Tibial artery (tissue), 4 donors: Measurements from ENCODE around the gene ITPR3.

Experiments
- DNase-seq, 2 donors: peaks; one replicate each; pipeline ENCODE4 v3.0.0-alpha.2; 2019
- H3K27ac ChIP-seq, 2 donors: fragments of 200-600 bp; sonication (generic) in 1 of 2; 1 replicate in 1 of 2; 2 replicates in 1 of 2; pipeline ENCODE4 v1.5.1; 2018 to 2019; ENCODE audit warnings: mild to moderate bottlenecking in 1 of 2
- H3K27me3 ChIP-seq, 2 donors: fragments of 200-600 bp; sonication (generic) in 1 of 2; one replicate each; pipeline versions ENCODE4 v1.5.1 to v1.6.0; 2016 to 2019
- H3K36me3 ChIP-seq, 3 donors: fragments of 200-600 bp; sonication (generic) in 2 of 3; one replicate each; pipeline ENCODE4 v1.5.1; 2016 to 2019; ENCODE audit warnings: mild to moderate bottlenecking in 2 of 3
- H3K4me1 ChIP-seq, 4 donors: fragments of 200-600 bp; sonication (generic) in 2 of 4; 1 replicate in 3 of 4; 2 replicates in 1 of 4; pipeline ENCODE4 v1.5.1; 2016 to 2019
- H3K4me3 ChIP-seq, 2 donors: fragments of 200-600 bp; sonication (generic) in 1 of 2; 1 replicate in 1 of 2; 2 replicates in 1 of 2; pipeline ENCODE4 v1.5.1; 2018 to 2019; ENCODE audit warnings: mild to moderate bottlenecking in 2 of 2
- H3K9me3 ChIP-seq, 3 donors: fragments of 200-600 bp; sonication (generic) in 1 of 3; one replicate each; pipeline ENCODE4 v1.5.1; 2016 to 2019
- intact Hi-C: fragments of 100-400 bp; cut with DNase I; formaldehyde crosslinking; loops from one replicate; pipeline ENCODE4 v1.15.0; 2023; ENCODE audit warnings: low total_unique reads
- TF ChIP-seq, protein P1 (sequence below), 2 experiments: fragments of 200-600 bp in 1 of 2; fragments of 450-650 bp in 1 of 2; IDR thresholded peaks; one replicate each; pipeline ENCODE4 v1.5.1; 2017 to 2019; ENCODE audit warnings: antibody characterized with exemption in 2 of 2, mild to moderate bottlenecking in 1 of 2, moderate library complexity in 1 of 2

The ITPR3 gene

DNA sequence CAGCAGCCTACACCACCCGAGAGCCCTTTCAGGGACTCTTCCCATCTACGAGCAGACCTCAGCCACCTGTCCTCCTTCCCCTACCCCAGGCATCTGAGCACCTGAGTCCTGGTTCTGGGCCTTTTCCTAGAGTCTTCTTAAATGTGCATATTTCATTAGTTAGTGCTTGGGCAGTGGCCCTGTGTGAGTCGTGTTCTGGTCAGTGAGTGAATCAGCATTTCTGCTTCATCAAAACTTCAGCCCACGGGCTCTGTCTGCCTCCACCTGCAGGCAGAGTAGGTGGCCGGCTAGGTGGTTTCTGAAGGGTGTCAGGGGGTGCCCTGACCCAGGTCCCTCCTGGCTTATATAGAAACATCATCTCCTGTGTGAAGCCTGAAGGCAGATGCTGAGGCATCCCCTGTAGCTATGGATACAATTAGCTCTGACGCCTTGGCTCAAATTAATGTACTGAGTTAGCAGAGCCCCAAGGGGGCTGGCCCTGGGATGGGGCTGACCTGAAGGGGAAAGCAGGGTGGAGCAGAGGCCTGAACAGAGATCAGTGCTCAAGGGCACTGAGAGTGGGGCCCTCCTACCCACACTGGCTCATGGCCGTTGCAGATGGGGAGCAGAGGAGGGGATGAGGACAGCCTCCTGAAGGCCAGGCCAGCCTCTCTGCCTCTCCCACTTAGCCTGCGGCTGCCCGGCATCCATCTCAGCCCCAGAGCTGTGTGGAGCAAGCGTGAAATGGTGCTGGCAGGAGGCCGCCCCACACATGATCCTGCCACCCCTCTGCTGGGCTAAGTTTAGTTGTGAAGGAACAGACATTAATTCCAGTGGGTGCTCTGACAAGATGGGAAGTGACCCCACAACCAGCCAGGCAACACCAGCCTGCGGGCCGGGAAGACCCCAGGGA, 111.9 kb downstream of the ITPR3 start:
- no peaks in the 10 kb centered on the region for H3K9me3 ChIP-seq
- H3K4me1 ChIP-seq = peaks cover 0 to 12% (median 8%) of the 10 kb centered on the region in 4 donors
- H3K27me3 ChIP-seq = no peaks in the 10 kb centered on the region
- no peak overlapping the region for H3K27ac ChIP-seq
- no peak for DNase-seq
- H3K36me3 ChIP-seq = no peaks in the 10 kb centered on the region
- no peak overlapping the region for H3K4me3 ChIP-seq
- intact Hi-C loops = no loop called here
- TF ChIP-seq, protein P1, sequence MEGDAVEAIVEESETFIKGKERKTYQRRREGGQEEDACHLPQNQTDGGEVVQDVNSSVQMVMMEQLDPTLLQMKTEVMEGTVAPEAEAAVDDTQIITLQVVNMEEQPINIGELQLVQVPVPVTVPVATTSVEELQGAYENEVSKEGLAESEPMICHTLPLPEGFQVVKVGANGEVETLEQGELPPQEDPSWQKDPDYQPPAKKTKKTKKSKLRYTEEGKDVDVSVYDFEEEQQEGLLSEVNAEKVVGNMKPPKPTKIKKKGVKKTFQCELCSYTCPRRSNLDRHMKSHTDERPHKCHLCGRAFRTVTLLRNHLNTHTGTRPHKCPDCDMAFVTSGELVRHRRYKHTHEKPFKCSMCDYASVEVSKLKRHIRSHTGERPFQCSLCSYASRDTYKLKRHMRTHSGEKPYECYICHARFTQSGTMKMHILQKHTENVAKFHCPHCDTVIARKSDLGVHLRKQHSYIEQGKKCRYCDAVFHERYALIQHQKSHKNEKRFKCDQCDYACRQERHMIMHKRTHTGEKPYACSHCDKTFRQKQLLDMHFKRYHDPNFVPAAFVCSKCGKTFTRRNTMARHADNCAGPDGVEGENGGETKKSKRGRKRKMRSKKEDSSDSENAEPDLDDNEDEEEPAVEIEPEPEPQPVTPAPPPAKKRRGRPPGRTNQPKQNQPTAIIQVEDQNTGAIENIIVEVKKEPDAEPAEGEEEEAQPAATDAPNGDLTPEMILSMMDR (IDR thresholded peaks at IDR 0.05) = no peak

GRCh38 chr6:33733709-33734007, 112.5 kb downstream of the ITPR3 start:
- DNase-seq = no peak
- H3K4me3 ChIP-seq = no peak overlapping the region
- H3K27me3 ChIP-seq = no peaks in the 10 kb centered on the region
- H3K4me1 ChIP-seq = peaks cover 0 to 12% (median 8%) of the 10 kb centered on the region in 4 donors
- H3K9me3 ChIP-seq = no peaks in the 10 kb centered on the region
- intact Hi-C loops = no loop called here
- TF ChIP-seq, protein P1 (IDR thresholded peaks at IDR 0.05) = no peak
- H3K36me3 ChIP-seq = no peaks in the 10 kb centered on the region
- H3K27ac ChIP-seq = no peak overlapping the region

DNA sequence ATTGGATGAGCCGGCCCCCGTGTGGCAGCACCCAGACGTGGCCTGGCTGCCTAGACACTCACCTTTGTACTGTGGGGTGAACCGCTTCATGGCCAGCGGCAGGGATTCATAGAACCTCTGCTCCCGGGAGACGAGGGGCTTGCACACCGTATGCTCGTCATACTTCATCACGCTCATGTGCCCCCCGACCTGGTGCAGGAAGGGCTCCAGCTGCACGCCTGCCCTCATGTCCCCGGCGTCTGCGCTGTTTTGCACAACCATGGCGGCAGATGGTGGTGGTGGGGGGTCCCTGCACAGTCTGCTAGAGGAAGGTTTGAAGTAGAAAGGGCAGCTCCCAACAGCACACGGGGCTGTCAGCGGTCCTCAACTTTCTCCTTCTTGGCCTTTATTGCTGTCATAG, 114.1 kb downstream of the ITPR3 start:
- Histone ChIP-seq H3K4me3 (no peak overlapping the region), H3K27me3 (no peaks in the 10 kb centered on the region), H3K27ac (no peak overlapping the region), H3K36me3 (no peaks in the 10 kb centered on the region), H3K9me3 (no peaks in the 10 kb centered on the region), H3K4me1 (peaks cover 0 to 12% (median 8%) of the 10 kb centered on the region in 4 donors)
- intact Hi-C loops = no loop called here
- no peak for DNase-seq
- TF ChIP-seq, protein P1 (IDR thresholded peaks at IDR 0.05) = no peak

DNA sequence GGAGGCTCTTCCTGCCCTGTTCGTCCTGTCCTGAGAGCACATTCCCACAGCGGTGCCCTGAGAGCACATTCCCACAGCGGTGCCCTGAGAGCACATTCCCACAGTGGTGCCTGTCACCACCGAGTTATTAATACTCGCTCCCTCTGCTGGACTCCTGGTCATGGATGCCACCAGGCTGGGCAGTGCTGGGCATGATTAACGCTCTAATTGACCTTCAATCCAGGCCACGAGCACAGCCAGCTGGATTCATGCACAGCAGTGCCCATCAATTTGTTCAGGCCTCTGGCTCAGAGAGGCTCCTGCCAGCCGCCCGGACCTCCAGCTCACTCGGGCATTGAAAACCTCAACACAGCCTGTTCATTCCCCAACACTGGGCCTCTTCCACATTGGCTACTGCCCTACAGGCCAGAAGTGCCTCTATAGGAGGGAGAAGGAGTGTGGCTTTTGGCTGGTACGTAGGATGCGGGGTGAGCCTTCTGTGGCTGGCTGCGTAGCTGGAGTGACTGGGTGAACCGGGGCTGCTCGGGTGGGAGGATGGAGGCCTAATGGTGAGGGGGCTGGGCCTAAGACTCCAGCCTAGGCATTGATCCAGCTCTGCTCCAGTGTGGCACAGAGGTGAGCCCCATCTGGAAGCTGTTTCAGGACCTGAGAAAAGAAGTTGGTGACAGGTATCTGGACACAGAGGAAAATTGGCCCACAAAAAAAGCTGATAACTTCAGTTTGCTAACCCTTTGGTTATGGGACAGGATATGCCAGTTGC, 116.3 kb downstream of the ITPR3 start:
- H3K4me1 ChIP-seq = peaks cover 0 to 12% (median 8%) of the 10 kb centered on the region in 4 donors
- H3K27me3 ChIP-seq = no peaks in the 10 kb centered on the region
- H3K9me3 ChIP-seq = no peaks in the 10 kb centered on the region
- no peak overlapping the region for H3K4me3 ChIP-seq
- no peaks in the 10 kb centered on the region for H3K36me3 ChIP-seq
- TF ChIP-seq, protein P1 (IDR thresholded peaks at IDR 0.05) = peak; percentile 14 to 16
- intact Hi-C loops = no loop called here
- H3K27ac ChIP-seq = peak overlapping the region; percentile 33 to 50
- no peak for DNase-seq

DNA sequence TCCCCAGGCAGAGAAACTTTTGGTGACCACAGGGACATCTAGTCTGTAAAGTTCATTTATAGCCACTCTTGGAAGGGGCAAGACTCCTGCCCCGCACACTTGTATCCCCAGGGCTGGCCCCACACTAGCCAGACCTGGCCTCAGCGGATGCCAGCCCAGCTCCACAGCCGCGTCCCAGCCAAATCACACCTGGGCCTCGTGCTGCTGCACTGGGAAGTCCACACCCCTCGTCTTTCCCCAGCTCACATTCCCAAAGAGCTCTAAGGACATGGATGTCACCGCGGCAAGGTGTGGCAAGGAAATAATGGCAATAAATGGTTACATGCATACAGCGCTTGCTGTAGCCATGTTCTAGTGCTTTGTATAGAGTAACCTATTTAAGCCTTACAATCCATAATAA, 117.0 kb downstream of the ITPR3 start:
- Histone ChIP-seq H3K36me3 (no peaks in the 10 kb centered on the region), H3K4me3 (no peak overlapping the region), H3K27me3 (peaks cover 0 to 5% of the 10 kb centered on the region in 2 donors), H3K9me3 (no peaks in the 10 kb centered on the region), H3K27ac (no peak overlapping the region), H3K4me1 (peaks cover 0 to 12% (median 8%) of the 10 kb centered on the region in 4 donors)
- TF ChIP-seq, protein P1 (IDR thresholded peaks at IDR 0.05) = no peak
- intact Hi-C loops = no loop called here
- no peak for DNase-seq
